SK-N-SH (cell line): ENCODE results near the gene SAP30BP. TPM values are rescaled to one million over a fixed set of nuclear protein-coding genes. Genes with fewer than 3 reads are reported as not detected.

ENCODE experiments used
- CTCF ChIA-PET: fragments of 300-600, 350-600 bp; formaldehyde crosslinking; extraction: SDS; loops from one replicate; lab custom pipeline; 2021; lab: Yijun Ruan, JAX
- POLR2A ChIA-PET: fragments of 350-600 bp; sonication (Branson Sonifier 250); formaldehyde crosslinking; extraction: SDS; loops from one replicate; lab custom pipeline; 2020; ENCODE audit warnings: antibody characterized with exemption, inconsistent platforms; lab: Yijun Ruan, JAX
- DNase-seq: peaks from one replicate; pipeline ENCODE4 v3.0.0; 2012
- H2AFZ ChIP-seq: fragments of 200-600 bp; sonication (generic); 2 replicates; pipeline ENCODE4 v1.8.1; 2016; ENCODE audit warnings: antibody characterized with exemption, mild to moderate bottlenecking, low read depth
- H3F3A ChIP-seq: fragments of 200-600 bp; sonication (generic); replicated peaks from 2 replicates; pipeline ENCODE3; 2016; ENCODE audit warnings: antibody characterized with exemption, mild to moderate bottlenecking; ENCODE audit not compliant: insufficient read depth
- H3K27ac ChIP-seq, 2 experiments: fragments of 200-500 bp in 1 of 2; fragments of 200-600 bp in 1 of 2; sonication (Bioruptor generic) in 1 of 2; sonication (generic), shearing (Covaris generic) in 1 of 2; 2 replicates each; pipeline versions ENCODE4 v1.5.1 to v1.6.1; 2014 to 2016; ENCODE audit warnings: low read depth in 2 of 2, inconsistent platforms in 1 of 2, low read length in 1 of 2, mild to moderate bottlenecking in 1 of 2, mixed read lengths in 1 of 2
- H3K27me3 ChIP-seq: fragments of 200-600 bp; sonication (generic), shearing (Covaris generic); 2 replicates; pipeline ENCODE4 v1.6.1; 2016; ENCODE audit warnings: mixed run types; ENCODE audit not compliant: insufficient read depth
- H3K36me3 ChIP-seq, 2 experiments: fragments of 200-500 bp in 1 of 2; fragments of 200-600 bp in 1 of 2; sonication (Bioruptor generic) in 1 of 2; sonication (generic) in 1 of 2; replicated peaks in 1 of 2; 2 replicates each; pipeline versions ENCODE3 to v1.5.1; 2014 to 2016; ENCODE audit warnings: low read length in 1 of 2, mild to moderate bottlenecking in 1 of 2; ENCODE audit not compliant: insufficient read depth in 2 of 2, control insufficient read depth in 1 of 2
- H3K4me1 ChIP-seq, 2 experiments: fragments of 200-500 bp in 1 of 2; fragments of 200-600 bp in 1 of 2; sonication (Bioruptor generic) in 1 of 2; sonication (generic), shearing (Covaris generic) in 1 of 2; 2 replicates each; pipeline versions ENCODE4 v1.5.1 to v1.6.1; 2014 to 2016; ENCODE audit warnings: low read depth in 1 of 2, low read length in 1 of 2, mixed run types in 1 of 2; ENCODE audit not compliant: insufficient read depth in 2 of 2, control insufficient read depth in 1 of 2
- H3K4me2 ChIP-seq: fragments of 200-600 bp; sonication (generic), shearing (Covaris generic); 2 replicates; pipeline ENCODE4 v1.6.1; 2017; ENCODE audit warnings: mixed run types
- H3K4me3 ChIP-seq, 2 experiments: fragments of 200-500 bp in 1 of 2; fragments of 200-600 bp in 1 of 2; sonication (Bioruptor generic) in 1 of 2; sonication (generic), shearing (Covaris generic) in 1 of 2; 2 replicates each; pipeline versions ENCODE4 v1.5.1 to v1.8.1; 2014 to 2016; ENCODE audit warnings: low read depth in 2 of 2, inconsistent platforms in 1 of 2, low read length in 1 of 2, mild to moderate bottlenecking in 1 of 2, mixed read lengths in 1 of 2, moderate library complexity in 1 of 2
- H3K79me2 ChIP-seq: fragments of 200-600 bp; sonication (generic); 2 replicates; pipeline ENCODE4 v1.8.1; 2017; ENCODE audit warnings: mild to moderate bottlenecking; ENCODE audit not compliant: insufficient read depth
- H3K9ac ChIP-seq: fragments of 200-600 bp; sonication (generic); 2 replicates; pipeline ENCODE4 v1.6.1; 2017; ENCODE audit warnings: mixed run types
- H3K9me2 ChIP-seq: fragments of 200-600 bp; sonication (generic); 2 replicates; pipeline ENCODE4 v1.6.1; 2017; ENCODE audit warnings: mixed run types
- H3K9me3 ChIP-seq: fragments of 200-600 bp; sonication (generic); 2 replicates; pipeline ENCODE4 v1.6.1; 2017; ENCODE audit warnings: mixed run types, mild to moderate bottlenecking, moderate library complexity
- H4K20me1 ChIP-seq: fragments of 200-600 bp; sonication (generic); 2 replicates; pipeline ENCODE4 v1.6.1; 2017; ENCODE audit warnings: mild to moderate bottlenecking, mixed run types; ENCODE audit not compliant: insufficient read depth
- CHD2 ChIP-seq: fragments of 150-350 bp; IDR thresholded peaks from 2 replicates; pipeline ENCODE4 v1.6.1; 2018; ENCODE audit warnings: low read length; ENCODE audit not compliant: partially characterized antibody
- ELF1 ChIP-seq: IDR thresholded peaks from 2 replicates; pipeline ENCODE4 v1.4.0; 2012
- FOSL2 ChIP-seq: IDR thresholded peaks from 2 replicates; pipeline ENCODE4 v1.4.0; 2012; ENCODE audit warnings: low read depth, mild to moderate bottlenecking, moderate library complexity, borderline replicate concordance
- FOXJ3 ChIP-seq: sonication (generic); formaldehyde crosslinking; IDR thresholded peaks from 2 replicates; pipeline ENCODE4 v1.5.1; 2020; ENCODE audit warnings: mild to moderate bottlenecking, missing genetic modification reagents
- FOXM1 ChIP-seq: IDR thresholded peaks from 2 replicates; pipeline ENCODE4 v1.4.0; 2012; ENCODE audit warnings: low read depth, mild to moderate bottlenecking
- GABPA ChIP-seq: IDR thresholded peaks from 2 replicates; pipeline ENCODE4 v1.4.0; 2012; ENCODE audit warnings: low read depth, mild to moderate bottlenecking
- JUND ChIP-seq: IDR thresholded peaks from 2 replicates; pipeline ENCODE4 v1.4.0; 2012
- MXI1 ChIP-seq: IDR thresholded peaks from 2 replicates; pipeline ENCODE4 v1.6.1; 2012; ENCODE audit warnings: mild to moderate bottlenecking, low read depth, low read length, improper control_type of control experiment
- NFIC ChIP-seq: IDR thresholded peaks from 2 replicates; pipeline ENCODE4 v1.4.0; 2012; ENCODE audit warnings: borderline replicate concordance
- POLR2AphosphoS5 ChIP-seq: IDR thresholded peaks from 2 replicates; pipeline ENCODE4 v1.6.1; 2012; ENCODE audit warnings: low read depth, low read length
- RAD21 ChIP-seq: IDR thresholded peaks from 2 replicates; pipeline ENCODE4 v1.6.1; 2012; ENCODE audit warnings: mild to moderate bottlenecking, low read length
- RFX5 ChIP-seq: IDR thresholded peaks from 2 replicates; pipeline ENCODE4 v1.6.1; 2012; ENCODE audit warnings: mild to moderate bottlenecking, improper control_type of control experiment, low read length
- TAF1 ChIP-seq: IDR thresholded peaks from 2 replicates; pipeline ENCODE4 v1.6.1; 2012; ENCODE audit warnings: low read depth, mild to moderate bottlenecking, low read length, moderate library complexity, borderline replicate concordance
- TEAD4 ChIP-seq: IDR thresholded peaks from 2 replicates; pipeline ENCODE4 v1.4.0; 2012; ENCODE audit warnings: mild to moderate bottlenecking, borderline replicate concordance; ENCODE audit not compliant: insufficient read depth
- WGBS: methylation state at CpG from one replicate; pipeline ENCODE4 v1.1.6; 2017; ENCODE audit warnings: low lambda C conversion rate; 5-methylcytosine and 5-hydroxymethylcytosine counted together
- polyA plus RNA-seq, 3 experiments: library from polyadenylated mRNA; depleted of rRNA; stranded (reverse); fragments of >200 nt; gene quantifications; 2 replicates each; pipeline ENCODE4 v1.2.3, GENCODE V29; 2012
- TF ChIP-seq, protein P1 (sequence below): IDR thresholded peaks from 2 replicates; pipeline ENCODE4; 2012
- TF ChIP-seq, protein P2 (sequence below): IDR thresholded peaks from 2 replicates; pipeline ENCODE4 v1.4.0; 2012; ENCODE audit warnings: low read depth, borderline replicate concordance
- TF ChIP-seq, protein P3 (sequence below): IDR thresholded peaks from 2 replicates; pipeline ENCODE4 v1.4.0; 2012; ENCODE audit warnings: low read depth
- TF ChIP-seq, protein P4 (sequence below): fragments of 150-350 bp; IDR thresholded peaks from 2 replicates; pipeline ENCODE4 v1.6.1; 2016; ENCODE audit warnings: mild to moderate bottlenecking, low read depth, low read length

Gene SAP30BP
- polyA plus RNA-seq, 1 of the 3 experiments (the other 2 are of a cell fraction) = 158 TPM

DNA sequence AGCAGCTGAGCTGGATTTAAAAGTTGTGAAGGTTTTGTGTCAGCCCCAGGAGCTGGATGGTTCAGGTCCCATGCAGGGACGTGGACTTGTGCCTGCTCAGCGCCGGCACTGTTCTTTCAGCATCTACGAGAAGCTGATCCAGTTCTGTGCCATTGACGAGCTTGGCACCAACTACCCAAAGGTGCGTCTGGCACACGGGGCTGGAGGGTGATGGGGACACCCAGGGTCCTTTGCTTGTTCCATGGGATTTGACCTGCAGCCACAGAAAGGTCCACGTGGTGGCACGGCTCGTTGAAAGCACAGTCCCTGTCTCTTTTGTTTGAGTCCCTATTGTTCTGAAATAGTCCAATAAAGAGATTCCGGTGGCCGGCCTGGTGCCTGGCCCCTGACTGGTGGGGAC is 36.1 kb downstream of the SAP30BP start:
- Histone ChIP-seq H3K9me3 (no peaks in the 10 kb centered on the region), H3K9me2 (no peaks in the 10 kb centered on the region), H3K79me2 (peaks cover 18% of the 10 kb centered on the region; the same call in 1 of the 2 replicates), H3K4me3 (no peak overlapping the region), H2AFZ (no peak overlapping the region), H3K27ac (no peak overlapping the region), H3K9ac (no peak overlapping the region), H3F3A (peaks cover 29% of the 10 kb centered on the region), H3K4me2 (no peak overlapping the region), H3K27me3 (no peaks in the 10 kb centered on the region), H3K4me1 (peaks cover 14 to 33% of the 10 kb centered on the region in 2 experiments; a peak in 3 of 4 replicates), H4K20me1 (peaks cover 3% of the 10 kb centered on the region; the same call in 1 of the 2 replicates), H3K36me3 (peaks cover 56 to 83% of the 10 kb centered on the region in 2 experiments)
- CTCF ChIA-PET = interaction anchor here (0.6 to 1.5 kb wide), 8 partner anchors 10 to 50 kb away, joined by 3 to 13 read pairs (median 3); no protein-coding TSS in a partner anchor
- 92% methylated on average over 10 of the region's 12 CpGs for WGBS
- POLR2A ChIA-PET = no interaction called here
- DNase-seq = no peak
- TF ChIP-seq, protein P1, sequence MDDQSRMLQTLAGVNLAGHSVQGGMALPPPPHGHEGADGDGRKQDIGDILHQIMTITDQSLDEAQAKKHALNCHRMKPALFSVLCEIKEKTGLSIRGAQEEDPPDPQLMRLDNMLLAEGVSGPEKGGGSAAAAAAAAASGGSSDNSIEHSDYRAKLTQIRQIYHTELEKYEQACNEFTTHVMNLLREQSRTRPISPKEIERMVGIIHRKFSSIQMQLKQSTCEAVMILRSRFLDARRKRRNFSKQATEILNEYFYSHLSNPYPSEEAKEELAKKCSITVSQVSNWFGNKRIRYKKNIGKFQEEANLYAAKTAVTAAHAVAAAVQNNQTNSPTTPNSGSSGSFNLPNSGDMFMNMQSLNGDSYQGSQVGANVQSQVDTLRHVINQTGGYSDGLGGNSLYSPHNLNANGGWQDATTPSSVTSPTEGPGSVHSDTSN = no peak
- TF ChIP-seq RAD21 (no peak), FOXM1 (no peak), MXI1 (no peak)
- TF ChIP-seq, protein P2, sequence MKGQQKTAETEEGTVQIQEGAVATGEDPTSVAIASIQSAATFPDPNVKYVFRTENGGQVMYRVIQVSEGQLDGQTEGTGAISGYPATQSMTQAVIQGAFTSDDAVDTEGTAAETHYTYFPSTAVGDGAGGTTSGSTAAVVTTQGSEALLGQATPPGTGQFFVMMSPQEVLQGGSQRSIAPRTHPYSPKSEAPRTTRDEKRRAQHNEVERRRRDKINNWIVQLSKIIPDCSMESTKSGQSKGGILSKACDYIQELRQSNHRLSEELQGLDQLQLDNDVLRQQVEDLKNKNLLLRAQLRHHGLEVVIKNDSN = no peak

DNA sequence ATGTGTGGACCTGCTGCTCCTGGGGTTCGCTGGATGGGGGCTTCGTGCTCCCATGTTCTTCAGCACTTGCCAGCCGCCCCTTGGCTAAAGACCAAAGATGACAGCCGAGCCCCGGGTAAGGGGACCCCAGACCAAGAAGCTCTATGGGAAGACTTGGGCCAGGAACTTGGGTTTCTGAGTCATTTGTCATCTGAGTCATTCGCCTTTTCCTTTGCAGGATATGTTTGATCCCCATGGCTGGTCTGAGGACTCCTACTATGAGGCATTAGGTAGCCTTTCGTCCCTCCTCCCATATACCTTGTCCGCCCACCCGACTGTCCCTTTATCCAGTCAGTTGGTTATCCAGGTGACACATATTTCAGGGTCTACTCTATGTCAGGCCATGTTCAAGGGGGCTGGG is 36.5 kb downstream of the SAP30BP start:
- DNase-seq = no peak
- no peak overlapping the region for H2AFZ ChIP-seq
- no peaks in the 10 kb centered on the region for H3K9me3 ChIP-seq
- TF ChIP-seq FOSL2 (no peak), TAF1 (no peak), POLR2AphosphoS5 (no peak), GABPA (no peak), RFX5 (no peak), FOXJ3 (CRISPR knock-in tag) (no peak), JUND (no peak), NFIC (no peak), ELF1 (no peak), MXI1 (no peak), CHD2 (no peak), TEAD4 (no peak), FOXM1 (no peak)
- TF ChIP-seq, protein P3, sequence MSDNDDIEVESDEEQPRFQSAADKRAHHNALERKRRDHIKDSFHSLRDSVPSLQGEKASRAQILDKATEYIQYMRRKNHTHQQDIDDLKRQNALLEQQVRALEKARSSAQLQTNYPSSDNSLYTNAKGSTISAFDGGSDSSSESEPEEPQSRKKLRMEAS = no peak
- TF ChIP-seq, protein P4, sequence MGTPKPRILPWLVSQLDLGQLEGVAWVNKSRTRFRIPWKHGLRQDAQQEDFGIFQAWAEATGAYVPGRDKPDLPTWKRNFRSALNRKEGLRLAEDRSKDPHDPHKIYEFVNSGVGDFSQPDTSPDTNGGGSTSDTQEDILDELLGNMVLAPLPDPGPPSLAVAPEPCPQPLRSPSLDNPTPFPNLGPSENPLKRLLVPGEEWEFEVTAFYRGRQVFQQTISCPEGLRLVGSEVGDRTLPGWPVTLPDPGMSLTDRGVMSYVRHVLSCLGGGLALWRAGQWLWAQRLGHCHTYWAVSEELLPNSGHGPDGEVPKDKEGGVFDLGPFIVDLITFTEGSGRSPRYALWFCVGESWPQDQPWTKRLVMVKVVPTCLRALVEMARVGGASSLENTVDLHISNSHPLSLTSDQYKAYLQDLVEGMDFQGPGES = no peak
- no peaks in the 10 kb centered on the region for H3K9me2 ChIP-seq
- ChIA-PET POLR2A (no interaction called here), CTCF (interaction anchor here (0.6 to 5.2 kb wide), 9 partner anchors 11 to 50 kb away, joined by 3 to 25 read pairs (median 4); partner anchors contain the start of gene ITGB4)
- no peak overlapping the region for H3K9ac ChIP-seq
- peaks cover 33% of the 10 kb centered on the region for H3F3A ChIP-seq
- H3K36me3 ChIP-seq = peaks cover 56 to 86% of the 10 kb centered on the region in 2 experiments
- 77% methylated on average over 6 of the region's 9 CpGs for WGBS
- no peak overlapping the region for H3K4me3 ChIP-seq
- H3K4me2 ChIP-seq = no peak overlapping the region
- no peak overlapping the region for H3K27ac ChIP-seq
- peaks cover 17% of the 10 kb centered on the region; the same call in 1 of the 2 replicates for H3K79me2 ChIP-seq
- H3K27me3 ChIP-seq = no peaks in the 10 kb centered on the region
- peaks cover 3% of the 10 kb centered on the region; the same call in 1 of the 2 replicates for H4K20me1 ChIP-seq
- H3K4me1 ChIP-seq = peaks cover 14 to 33% of the 10 kb centered on the region in 2 experiments; a peak in 3 of 4 replicates
